HepG2 (cell line): ENCODE measurements around the gene LAMC3. TPM values are rescaled to one million over a fixed set of nuclear protein-coding genes. Genes with fewer than 3 reads are reported as not detected.

Source experiments
- ATAC-seq: fragments of 200-7000 bp; cut with Tn5 transposase; 3 replicates; pipeline ENCODE4 v1.9.1; 2020; ENCODE audit warnings: mild to moderate bottlenecking, moderate library complexity
- BruUV-seq: library from RNA; stranded (reverse); fragments of 400-500 nt; replicated peaks from 2 replicates; lab custom pipeline; 2021; lab: Mats Ljungman, UMichigan
- CTCF ChIA-PET: fragments of 300-600 bp; formaldehyde crosslinking; extraction: SDS; loops from one replicate; lab custom pipeline; 2021; ENCODE audit warnings: low total read pairs, inconsistent platforms, low intra/inter-chr PET ratio; lab: Yijun Ruan, JAX
- POLR2A ChIA-PET: fragments of 350-600 bp; sonication (Branson Sonifier 250); formaldehyde crosslinking; loops from one replicate; lab custom pipeline; 2020; ENCODE audit warnings: antibody characterized with exemption, inconsistent platforms; lab: Yijun Ruan, JAX
- DNase-seq: peaks from one replicate; pipeline ENCODE4 v3.0.0-alpha.2; 2015; ENCODE audit warnings: low spot score
- FAIRE-seq: peaks from 3 replicates; lab custom pipeline; 2011; peaks lifted over from hg19 to GRCh38; lab: Jason Lieb, UNC
- H2AFZ ChIP-seq: one replicate; pipeline ENCODE4 v1.6.1; 2011; ENCODE audit warnings: low read length, inconsistent platforms
- H3K27ac ChIP-seq: fragments of 300-600 bp; 3 replicates; pipeline ENCODE4 v1.8.0; 2011; ENCODE audit warnings: mixed run types, mild to moderate bottlenecking, mixed read lengths, low read length, inconsistent platforms; ENCODE audit not compliant: insufficient read depth; ENCODE audit errors: extremely low read length
- H3K27me3 ChIP-seq, 2 experiments: fragments of 200-600 bp in 1 of 2; 2 replicates in 1 of 2; 3 replicates in 1 of 2; pipeline versions ENCODE4 v1.6.0 to v1.8.0; 2011; ENCODE audit warnings: low read length in 2 of 2, mild to moderate bottlenecking in 2 of 2, moderate library complexity in 2 of 2, inconsistent platforms in 1 of 2; ENCODE audit not compliant: insufficient read depth in 2 of 2, control insufficient read depth in 1 of 2
- H3K36me3 ChIP-seq, 2 experiments: fragments of 200-600 bp in 1 of 2; replicated peaks in 1 of 2; 2 replicates in 1 of 2; 3 replicates in 1 of 2; pipeline versions ENCODE4 v1.5.1 to v1.8.0; 2011; ENCODE audit warnings: low read length in 2 of 2, inconsistent platforms in 1 of 2; ENCODE audit not compliant: insufficient read depth in 2 of 2, control insufficient read depth in 1 of 2
- H3K4me1 ChIP-seq: 2 replicates; pipeline ENCODE4 v1.5.1; 2012; ENCODE audit warnings: low read length, inconsistent platforms; ENCODE audit not compliant: insufficient read depth
- H3K4me2 ChIP-seq: 2 replicates; pipeline ENCODE4 v1.6.0; 2011; ENCODE audit warnings: low read depth, low read length, inconsistent platforms
- H3K4me3 ChIP-seq, 3 experiments: fragments of 200-600 bp in 1 of 3; sonication (generic), shearing (Covaris generic) in 1 of 3; replicated peaks in 1 of 3; 2 replicates each; pipeline ENCODE4 v1.5.1; 2011 to 2016; ENCODE audit warnings: low read length in 3 of 3, inconsistent platforms in 2 of 3, low read depth in 2 of 3, mild to moderate bottlenecking in 2 of 3, control low read depth in 1 of 3, mixed read lengths in 1 of 3; ENCODE audit not compliant: insufficient read depth in 1 of 3
- H3K79me2 ChIP-seq: one replicate; pipeline ENCODE4 v1.6.1; 2011; ENCODE audit warnings: low read length, inconsistent platforms; ENCODE audit not compliant: insufficient read depth
- H3K9ac ChIP-seq: 2 replicates; pipeline ENCODE4 v1.6.0; 2011; ENCODE audit warnings: mild to moderate bottlenecking, low read depth, low read length, inconsistent platforms; ENCODE audit not compliant: insufficient read depth
- H3K9me3 ChIP-seq: 2 replicates; pipeline ENCODE4 v1.5.1; 2012; ENCODE audit warnings: mild to moderate bottlenecking, low read length
- H4K20me1 ChIP-seq: 2 replicates; pipeline ENCODE4 v1.6.0; 2011; ENCODE audit warnings: inconsistent platforms, mild to moderate bottlenecking, low read length, moderate library complexity; ENCODE audit not compliant: insufficient read depth
- CEBPB ChIP-seq: IDR thresholded peaks from 2 replicates; pipeline ENCODE4 v1.6.1; 2011; ENCODE audit warnings: low read depth, low read length, improper control_type of control experiment, borderline replicate concordance
- CREB1 ChIP-seq, 2 experiments: fragments of 450-650 bp in 1 of 2; IDR thresholded peaks; 2 replicates each; pipeline ENCODE4 v1.6.1; 2016 to 2017; ENCODE audit warnings: control low read depth in 1 of 2, mild to moderate bottlenecking in 1 of 2, missing compliant biosample characterization in 1 of 2, missing genetic modification characterization in 1 of 2
- DMAP1 ChIP-seq: IDR thresholded peaks from 2 replicates; pipeline ENCODE4 v1.6.1; 2016
- KDM1A ChIP-seq: IDR thresholded peaks from 2 replicates; pipeline ENCODE4 v1.6.1; 2016; ENCODE audit warnings: missing compliant biosample characterization
- MAF1 ChIP-seq: sonication (generic); formaldehyde crosslinking; IDR thresholded peaks from 2 replicates; pipeline ENCODE4 v1.5.0; 2020; ENCODE audit warnings: missing genetic modification reagents, borderline replicate concordance
- MBNL3 ChIP-seq: fragments of 250-450 bp; sonication (Bioruptor Pico); conservative IDR thresholded peaks from 2 replicates; pipeline ENCODE4 v1.8.0; 2022; ENCODE audit warnings: mild to moderate bottlenecking, inconsistent platforms
- PCBP2 ChIP-seq: fragments of 200-400 bp; formaldehyde crosslinking; optimal IDR thresholded peaks from 2 replicates; pipeline ENCODE3; 2018; ENCODE audit warnings: low read length, low read depth; ENCODE audit not compliant: poor library complexity, severe bottlenecking
- PRMT3 ChIP-seq: sonication (generic); formaldehyde crosslinking; IDR thresholded peaks from 2 replicates; pipeline ENCODE4 v1.8.1; 2022; ENCODE audit warnings: low read depth, mild to moderate bottlenecking, moderate library complexity, missing genetic modification reagents, borderline replicate concordance
- RFXAP ChIP-seq: sonication (generic); formaldehyde crosslinking; IDR thresholded peaks from 2 replicates; pipeline ENCODE4 v1.4.0; 2020; ENCODE audit warnings: missing genetic modification reagents, borderline replicate concordance
- SPEN ChIP-seq: sonication (generic); formaldehyde crosslinking; IDR thresholded peaks from 2 replicates; pipeline ENCODE4 v1.5.1; 2020; ENCODE audit warnings: low read depth, mild to moderate bottlenecking, missing genetic modification reagents
- STAG1 ChIP-seq: sonication (generic); formaldehyde crosslinking; IDR thresholded peaks from 2 replicates; pipeline ENCODE4 v1.4.0; 2020; ENCODE audit warnings: missing genetic modification reagents
- TAF1 ChIP-seq: sonication (generic); formaldehyde crosslinking; IDR thresholded peaks from 2 replicates; pipeline ENCODE4 v1.4.0; 2020; ENCODE audit warnings: missing genetic modification reagents
- ZBTB21 ChIP-seq: sonication (generic); formaldehyde crosslinking; IDR thresholded peaks from 2 replicates; pipeline ENCODE4 v1.4.0; 2020; ENCODE audit warnings: missing genetic modification reagents
- ZNF563 ChIP-seq: sonication (generic); formaldehyde crosslinking; IDR thresholded peaks from 2 replicates; pipeline ENCODE4 v1.8.0; 2022; ENCODE audit warnings: mild to moderate bottlenecking, moderate library complexity, missing genetic modification reagents
- ZNF569 ChIP-seq: sonication (generic); formaldehyde crosslinking; IDR thresholded peaks from 2 replicates; pipeline ENCODE4 v1.5.0; 2020; ENCODE audit warnings: mild to moderate bottlenecking, missing genetic modification reagents, moderate library complexity, borderline replicate concordance
- ZNF749 ChIP-seq: sonication (generic); formaldehyde crosslinking; IDR thresholded peaks from 2 replicates; pipeline ENCODE4 v1.8.0; 2022; ENCODE audit warnings: mild to moderate bottlenecking, missing genetic modification reagents, moderate library complexity, borderline replicate concordance
- ZNF768 ChIP-seq: sonication (generic); formaldehyde crosslinking; IDR thresholded peaks from 2 replicates; pipeline ENCODE4 v1.4.0; 2020; ENCODE audit warnings: missing genetic modification reagents
- ZNF816 ChIP-seq: sonication (generic); formaldehyde crosslinking; IDR thresholded peaks from 2 replicates; pipeline ENCODE4 v1.8.0; 2022; ENCODE audit warnings: missing genetic modification reagents, mild to moderate bottlenecking, borderline replicate concordance
- ZSCAN30 ChIP-seq: sonication (generic); formaldehyde crosslinking; IDR thresholded peaks from 2 replicates; pipeline ENCODE4 v1.5.0; 2020; ENCODE audit warnings: mild to moderate bottlenecking, missing genetic modification reagents
- WGBS: methylation state at CpG from one replicate; pipeline ENCODE4 v1.1.6; 2017; ENCODE audit warnings: low lambda C conversion rate; 5-methylcytosine and 5-hydroxymethylcytosine counted together
- in situ Hi-C: cut with HindIII; loops from 2 replicates; pipeline ENCODE4 v1.10.0; 2017; ENCODE audit warnings: low pct_unique_long_range_greater_than_20kb; ENCODE audit not compliant: extremely low pct_ligation_motif_present
- intact Hi-C: fragments of 100-400 bp; cut with micrococcal nuclease; formaldehyde crosslinking; loops from one replicate; pipeline ENCODE4 v1.10.0; 2022; ENCODE audit not compliant: unreplicated experiment
- polyA plus RNA-seq, 8 experiments: library from polyadenylated mRNA; depleted of rRNA in 3 of 8; stranded (reverse) in 7 of 8; unstranded in 1 of 8; fragments of >200 nt; fragmentation: Illumina TruSeq in 4 of 8; extraction: Trizol in 4 of 8; gene quantifications; 2 replicates each; pipeline versions ENCODE4 v1.2.1 to v1.2.3, GENCODE V29; 2011 to 2016; ENCODE audit warnings: low read depth in 4 of 8, missing spikeins in 1 of 8, mixed read lengths in 1 of 8; ENCODE audit not compliant: insufficient read depth in 1 of 8
- total RNA-seq, 5 experiments: library from RNA; depleted of rRNA; stranded (reverse); fragments of >200 nt; fragmentation: Illumina TruSeq; extraction: Trizol; gene quantifications; 2 replicates each; pipeline ENCODE4 v1.2.3, GENCODE V29; 2016; ENCODE audit warnings: low read depth in 1 of 5
- TF ChIP-seq, protein P1 (sequence below): sonication (generic); formaldehyde crosslinking; IDR thresholded peaks from 2 replicates; pipeline ENCODE4 v1.5.0; 2020; ENCODE audit warnings: missing genetic modification reagents
- TF ChIP-seq, protein P2 (sequence below): IDR thresholded peaks from 2 replicates; pipeline ENCODE4 v1.6.1; 2018; ENCODE audit warnings: missing genetic modification reagents
- TF ChIP-seq, protein P3 (sequence below): sonication (generic); formaldehyde crosslinking; IDR thresholded peaks from 2 replicates; pipeline ENCODE4 v1.5.1; 2020; ENCODE audit warnings: mild to moderate bottlenecking, moderate library complexity, missing genetic modification reagents

Gene LAMC3
- total and polyA plus RNA-seq, 2 of the 13 experiments (the other 11 are each of a cell fraction or from before 2014, with no cell fraction given), result 0.07 to 0.57 TPM

GRCh38 chr9:131097948-131098278 is 88.9 kb downstream of the LAMC3 start (continued):
- TF ChIP-seq, protein P1, sequence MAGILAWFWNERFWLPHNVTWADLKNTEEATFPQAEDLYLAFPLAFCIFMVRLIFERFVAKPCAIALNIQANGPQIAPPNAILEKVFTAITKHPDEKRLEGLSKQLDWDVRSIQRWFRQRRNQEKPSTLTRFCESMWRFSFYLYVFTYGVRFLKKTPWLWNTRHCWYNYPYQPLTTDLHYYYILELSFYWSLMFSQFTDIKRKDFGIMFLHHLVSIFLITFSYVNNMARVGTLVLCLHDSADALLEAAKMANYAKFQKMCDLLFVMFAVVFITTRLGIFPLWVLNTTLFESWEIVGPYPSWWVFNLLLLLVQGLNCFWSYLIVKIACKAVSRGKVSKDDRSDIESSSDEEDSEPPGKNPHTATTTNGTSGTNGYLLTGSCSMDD, result no peak
- TF ChIP-seq ZNF563 (CRISPR knock-in tag) (no peak), PRMT3 (CRISPR knock-in tag) (no peak), ZNF816 (CRISPR knock-in tag) (no peak), SPEN (no peak), ZSCAN30 (no peak), DMAP1 (no peak), STAG1 (CRISPR knock-in tag) (no peak)
- TF ChIP-seq, all 625 proteins: peak for 0

- H4K20me1 ChIP-seq, result no peaks in the 10 kb centered on the region
- no peaks in the 10 kb centered on the region for H3K79me2 ChIP-seq
- no TSS peak for BruUV-seq
- no peak overlapping the region for H3K27ac ChIP-seq
- no peak overlapping the region for H3K4me3 ChIP-seq
- DNase-seq (no peak), ATAC-seq (no peak), FAIRE-seq (no peak)
- H3K9me3 ChIP-seq, result no peaks in the 10 kb centered on the region
- ChIA-PET CTCF (no interaction called here), POLR2A (interaction anchor here (1.7 to 4.5 kb wide), 2 partner anchors 23 to 26 kb away, joined by 6 to 19 read pairs; partner anchors contain the start of gene NUP214)
- no peak overlapping the region for H2AFZ ChIP-seq
- in situ Hi-C loops (no loop called here), intact Hi-C loops (no loop called here)
- H3K9ac ChIP-seq, result no peak overlapping the region
- peaks cover 30% of the 10 kb centered on the region for H3K4me1 ChIP-seq
- no peaks in the 10 kb centered on the region for H3K36me3 ChIP-seq
- H3K4me2 ChIP-seq, result no peak overlapping the region
- WGBS, result 93% methylated on average over 6 of the region's 13 CpGs
- H3K27me3 ChIP-seq, result peaks cover under 1 to 29% of the 10 kb centered on the region in 2 experiments; a peak in 4 of 5 replicates
- TF ChIP-seq ZBTB21 (CRISPR knock-in tag), result no peak
- no peak for TF ChIP-seq TAF1 (CRISPR knock-in tag)
- TF ChIP-seq RFXAP (CRISPR knock-in tag), result no peak
- no peak for TF ChIP-seq MAF1 (CRISPR knock-in tag)
- TF ChIP-seq, protein P2, sequence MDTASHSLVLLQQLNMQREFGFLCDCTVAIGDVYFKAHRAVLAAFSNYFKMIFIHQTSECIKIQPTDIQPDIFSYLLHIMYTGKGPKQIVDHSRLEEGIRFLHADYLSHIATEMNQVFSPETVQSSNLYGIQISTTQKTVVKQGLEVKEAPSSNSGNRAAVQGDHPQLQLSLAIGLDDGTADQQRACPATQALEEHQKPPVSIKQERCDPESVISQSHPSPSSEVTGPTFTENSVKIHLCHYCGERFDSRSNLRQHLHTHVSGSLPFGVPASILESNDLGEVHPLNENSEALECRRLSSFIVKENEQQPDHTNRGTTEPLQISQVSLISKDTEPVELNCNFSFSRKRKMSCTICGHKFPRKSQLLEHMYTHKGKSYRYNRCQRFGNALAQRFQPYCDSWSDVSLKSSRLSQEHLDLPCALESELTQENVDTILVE (CRISPR knock-in tag), result no peak
- no peak for TF ChIP-seq PCBP2
- peak; percentile 91 for TF ChIP-seq ZNF768
- TF ChIP-seq KDM1A (CRISPR knock-in tag), result no peak
- no peak for TF ChIP-seq ZNF749 (CRISPR knock-in tag)
- TF ChIP-seq ZNF569 (CRISPR knock-in tag), result no peak
- no peak for TF ChIP-seq MBNL3
- peak; percentile 0; the same call in 1 of the 2 replicates for TF ChIP-seq CEBPB
- TF ChIP-seq, protein P3, sequence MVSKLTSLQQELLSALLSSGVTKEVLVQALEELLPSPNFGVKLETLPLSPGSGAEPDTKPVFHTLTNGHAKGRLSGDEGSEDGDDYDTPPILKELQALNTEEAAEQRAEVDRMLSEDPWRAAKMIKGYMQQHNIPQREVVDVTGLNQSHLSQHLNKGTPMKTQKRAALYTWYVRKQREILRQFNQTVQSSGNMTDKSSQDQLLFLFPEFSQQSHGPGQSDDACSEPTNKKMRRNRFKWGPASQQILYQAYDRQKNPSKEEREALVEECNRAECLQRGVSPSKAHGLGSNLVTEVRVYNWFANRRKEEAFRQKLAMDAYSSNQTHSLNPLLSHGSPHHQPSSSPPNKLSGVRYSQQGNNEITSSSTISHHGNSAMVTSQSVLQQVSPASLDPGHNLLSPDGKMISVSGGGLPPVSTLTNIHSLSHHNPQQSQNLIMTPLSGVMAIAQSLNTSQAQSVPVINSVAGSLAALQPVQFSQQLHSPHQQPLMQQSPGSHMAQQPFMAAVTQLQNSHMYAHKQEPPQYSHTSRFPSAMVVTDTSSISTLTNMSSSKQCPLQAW, result no peak
- no peak for TF ChIP-seq CREB1 (IDR thresholded peaks at IDR 0.05)
- TF ChIP-seq CREB1 (CRISPR knock-in tag; IDR thresholded peaks at IDR 0.05), result no peak
These were observed 89.6 kb downstream of the LAMC3 start for GRCh38 chr9:131098391-131099101.
